T-helper 17 cell (primary cell): ENCODE results near the gene SEMA5B. TPM values are rescaled to one million over a fixed set of nuclear protein-coding genes. Genes with fewer than 3 reads are reported as not detected.

Experiments
- ATAC-seq: fragments of 150-1000 bp; cut with Tn5 transposase; 2 replicates; pipeline ENCODE4 v1.10.0; 2021; ENCODE audit warnings: mild to moderate bottlenecking, moderate library complexity
- DNase-seq, 3 donors: peaks; one replicate each; pipeline versions ENCODE4 v3.0.0 to v3.0.0-alpha.2; 2020 to 2021
- H3K9me3 ChIP-seq: one replicate; pipeline ENCODE4 v1.7.0; 2013; ENCODE audit warnings: low read length, mild to moderate bottlenecking; ENCODE audit not compliant: control insufficient read depth, poor library complexity, severe bottlenecking
- H3K27ac Mint-ChIP-seq: one replicate; pipeline ENCODE4 v1.8.0; 2022; ENCODE audit warnings: mild to moderate bottlenecking, moderate library complexity, mixed read lengths
- H3K27me3 Mint-ChIP-seq: one replicate; pipeline ENCODE4 v1.8.0; 2022; ENCODE audit warnings: mixed read lengths
- H3K36me3 Mint-ChIP-seq: one replicate; pipeline ENCODE4 v1.8.0; 2022; ENCODE audit warnings: low read depth, mixed read lengths
- H3K4me1 Mint-ChIP-seq: one replicate; pipeline ENCODE4 v1.8.0; 2022; ENCODE audit warnings: mild to moderate bottlenecking, mixed read lengths
- H3K4me3 Mint-ChIP-seq: one replicate; pipeline ENCODE4 v1.8.0; 2022; ENCODE audit warnings: mild to moderate bottlenecking, moderate library complexity, mixed read lengths
- total RNA-seq, 4 donors: library from RNA in 2 of 4; stranded (reverse) in 2 of 4; gene quantifications; one replicate each; pipeline ENCODE4 v1.2.3 and lab custom pipeline; 2022 to 2026

The SEMA5B gene
- total RNA-seq, 2 donors from 2014 or later, result not detected

DNA sequence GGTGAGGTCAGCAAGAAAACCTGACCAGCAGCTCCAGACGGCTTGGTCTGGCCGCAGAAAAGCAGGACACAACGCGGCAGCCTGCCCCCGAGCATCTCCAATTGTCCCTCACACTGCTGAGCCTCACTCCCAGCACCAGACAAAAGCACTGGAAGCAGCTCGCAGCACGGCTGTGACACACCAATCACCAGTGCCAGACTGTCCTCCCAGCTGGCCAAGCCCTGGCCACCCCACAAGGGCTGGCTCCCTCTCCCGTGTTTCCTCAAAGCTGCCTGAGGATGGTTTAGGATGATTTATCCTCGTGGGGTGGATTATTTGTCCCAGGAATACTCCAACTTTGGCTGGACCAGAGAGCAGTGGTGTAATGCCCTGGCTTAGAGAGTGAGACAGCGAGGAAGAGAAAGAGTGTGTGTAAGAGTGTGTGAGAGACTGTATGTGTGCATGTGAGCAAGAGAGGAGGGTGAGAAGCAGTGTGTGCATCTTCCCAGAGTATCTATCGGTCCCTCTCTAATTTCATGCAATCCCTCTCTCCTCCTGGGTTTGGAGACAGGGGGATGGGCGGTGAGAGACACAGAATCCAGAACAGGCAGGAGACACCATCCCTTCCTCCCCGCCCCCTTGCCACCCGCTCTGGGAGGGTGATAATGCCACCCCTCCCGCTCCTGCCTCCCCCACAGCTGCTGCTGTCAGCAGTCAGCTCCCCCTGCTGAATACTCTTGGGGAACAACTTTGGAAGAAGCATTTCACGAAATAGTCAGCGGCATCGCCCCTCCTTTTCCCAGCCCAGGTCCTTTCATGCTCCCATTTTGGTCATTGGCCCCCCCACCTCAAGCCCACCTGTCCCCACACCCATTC, 34.2 kb downstream of the SEMA5B start:
- no peak for ATAC-seq

DNA sequence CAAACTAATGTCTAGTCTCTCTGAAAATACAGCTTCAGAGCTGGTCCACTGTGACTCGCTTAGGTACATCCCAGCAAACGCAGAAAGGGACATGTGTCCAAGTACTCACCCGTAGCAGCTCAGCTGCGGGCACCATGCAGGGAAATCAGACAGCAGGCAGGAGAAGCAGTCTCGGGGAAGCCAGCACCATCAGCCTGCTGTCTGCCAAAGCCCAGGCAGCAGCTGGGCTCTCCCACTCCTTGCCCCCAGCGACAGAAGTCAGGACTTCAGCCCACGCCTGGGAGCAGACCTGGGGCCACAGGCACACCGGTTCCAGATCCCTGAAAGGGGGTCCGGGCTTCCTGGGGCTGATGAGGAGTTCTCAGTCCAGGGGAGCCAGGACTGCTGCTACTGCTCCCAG, 34.9 kb downstream of the SEMA5B start:
- Mint-ChIP-seq H3K4me3 (no peak overlapping the region), H3K27ac (no peak overlapping the region), H3K4me1 (peaks cover 2% of the 10 kb centered on the region), H3K27me3 (peaks cover 92% of the 10 kb centered on the region), H3K36me3 (no peaks in the 10 kb centered on the region)
- H3K9me3 ChIP-seq, result no peaks in the 10 kb centered on the region
- ATAC-seq (no peak), DNase-seq (no peak)

More for the DNA sequence above, 34.2 kb downstream of the SEMA5B start:
- Mint-ChIP-seq H3K4me3 (no peak overlapping the region), H3K4me1 (peaks cover 2% of the 10 kb centered on the region), H3K27me3 (peaks cover 93% of the 10 kb centered on the region), H3K27ac (no peak overlapping the region), H3K36me3 (no peaks in the 10 kb centered on the region)
- H3K9me3 ChIP-seq, result no peaks in the 10 kb centered on the region
- no peak for DNase-seq

DNA sequence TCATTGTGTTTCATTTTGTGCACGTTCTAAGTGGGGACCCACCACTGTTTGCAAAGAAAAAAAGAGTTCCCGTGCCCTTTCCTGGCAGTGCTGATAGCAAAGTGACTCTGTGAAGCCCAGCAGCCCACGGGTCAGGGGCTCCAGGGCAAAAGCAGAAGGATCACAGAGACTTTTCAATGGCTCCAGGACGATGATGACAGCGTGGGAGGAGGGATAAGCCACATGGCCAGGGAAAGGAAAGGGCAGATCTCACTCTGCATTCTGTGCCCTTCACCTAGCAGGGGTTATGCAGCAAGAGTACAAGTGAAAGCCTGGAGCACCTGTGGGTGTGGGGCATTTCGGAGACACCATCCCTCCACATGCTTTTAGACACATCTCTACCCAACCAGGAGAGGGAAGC, 35.4 kb downstream of the SEMA5B start:
- H3K4me1 Mint-ChIP-seq, result peaks cover 2% of the 10 kb centered on the region
- ATAC-seq (no peak), DNase-seq (no peak)
- H3K9me3 ChIP-seq, result no peaks in the 10 kb centered on the region
- no peak overlapping the region for H3K4me3 Mint-ChIP-seq
- H3K27me3 Mint-ChIP-seq, result peaks cover 96% of the 10 kb centered on the region
- no peaks in the 10 kb centered on the region for H3K36me3 Mint-ChIP-seq
- H3K27ac Mint-ChIP-seq, result no peak overlapping the region

DNA sequence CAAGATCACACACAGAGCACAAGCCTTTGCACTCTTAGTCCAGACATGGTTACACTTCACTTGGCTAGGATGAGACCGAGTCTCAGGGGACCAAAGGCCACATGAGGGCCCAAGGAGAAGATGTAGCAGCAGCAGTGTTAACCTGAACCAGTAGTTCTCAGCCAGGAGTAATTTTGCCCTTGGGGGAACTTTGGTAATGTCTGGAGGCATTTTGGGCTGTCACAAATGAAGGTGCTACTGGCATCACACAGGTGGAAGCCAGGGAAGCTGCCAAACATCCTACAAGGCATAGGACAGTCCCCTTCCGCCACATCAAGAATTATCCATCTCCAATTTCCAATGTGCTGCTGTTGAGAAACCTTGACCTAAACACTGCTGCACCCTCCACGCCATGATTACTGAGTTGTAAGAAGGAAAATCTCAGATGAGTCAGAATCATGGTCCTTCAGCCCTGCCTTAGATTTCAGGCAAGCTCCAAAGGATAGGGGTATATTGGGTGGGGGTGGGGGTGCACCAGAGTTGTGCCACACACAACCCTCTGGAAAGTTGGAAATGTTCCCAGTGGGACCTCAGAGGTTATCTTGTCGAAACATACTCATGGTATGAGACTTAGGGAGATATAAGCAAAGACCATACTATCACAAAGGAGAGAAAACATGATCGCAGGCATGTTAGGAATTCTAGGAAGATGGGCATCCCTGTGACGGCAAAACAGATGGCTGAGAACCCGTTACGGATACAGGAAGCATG, 36.2 kb downstream of the SEMA5B start:
- no peak overlapping the region for H3K27ac Mint-ChIP-seq
- ATAC-seq (no peak), DNase-seq (no peak)
- H3K4me3 Mint-ChIP-seq, result no peak overlapping the region
- no peaks in the 10 kb centered on the region for H3K36me3 Mint-ChIP-seq
- peaks cover 2% of the 10 kb centered on the region for H3K4me1 Mint-ChIP-seq
- peaks cover 95% of the 10 kb centered on the region for H3K27me3 Mint-ChIP-seq
- H3K9me3 ChIP-seq, result no peaks in the 10 kb centered on the region

DNA sequence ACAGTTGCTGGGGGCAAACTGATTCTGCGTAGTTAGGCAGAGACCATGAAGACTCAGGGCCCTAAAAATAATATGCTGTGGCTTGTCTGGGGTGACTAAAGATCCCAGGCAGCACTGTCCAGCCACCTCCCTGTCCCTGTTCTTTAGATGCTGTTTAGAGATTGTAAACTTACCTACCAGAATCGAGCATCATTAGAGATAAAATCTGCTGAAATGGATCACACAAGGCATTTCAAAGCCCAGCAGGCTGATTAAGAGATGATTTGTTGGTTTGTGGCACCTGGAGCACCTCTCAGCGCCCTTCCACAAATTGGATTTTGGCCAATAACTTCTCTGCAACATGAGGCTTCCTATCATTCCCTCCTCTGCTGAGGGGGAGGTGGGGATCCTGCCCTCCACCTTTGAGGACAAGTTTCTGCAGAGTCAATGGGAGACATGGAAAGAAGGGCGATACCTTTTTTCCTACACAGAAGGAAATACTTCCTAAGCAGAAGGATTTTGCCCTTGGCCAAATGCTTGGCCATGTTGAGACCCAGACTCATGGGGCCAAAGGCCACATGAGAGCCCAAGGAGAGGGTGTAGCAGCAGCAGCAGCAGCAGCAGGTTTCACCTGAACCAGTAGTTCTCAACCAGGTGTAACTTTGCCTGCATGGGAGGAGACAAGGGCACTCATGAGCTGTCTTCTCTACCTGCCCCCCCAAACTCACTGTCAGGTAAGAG, 37.5 kb downstream of the SEMA5B start:
- H3K4me1 Mint-ChIP-seq, result peaks cover 2% of the 10 kb centered on the region
- H3K9me3 ChIP-seq, result no peaks in the 10 kb centered on the region
- H3K27ac Mint-ChIP-seq, result no peak overlapping the region
- DNase-seq (no peak), ATAC-seq (no peak)
- peaks cover 90% of the 10 kb centered on the region for H3K27me3 Mint-ChIP-seq
- H3K4me3 Mint-ChIP-seq, result no peak overlapping the region
- no peaks in the 10 kb centered on the region for H3K36me3 Mint-ChIP-seq

DNA sequence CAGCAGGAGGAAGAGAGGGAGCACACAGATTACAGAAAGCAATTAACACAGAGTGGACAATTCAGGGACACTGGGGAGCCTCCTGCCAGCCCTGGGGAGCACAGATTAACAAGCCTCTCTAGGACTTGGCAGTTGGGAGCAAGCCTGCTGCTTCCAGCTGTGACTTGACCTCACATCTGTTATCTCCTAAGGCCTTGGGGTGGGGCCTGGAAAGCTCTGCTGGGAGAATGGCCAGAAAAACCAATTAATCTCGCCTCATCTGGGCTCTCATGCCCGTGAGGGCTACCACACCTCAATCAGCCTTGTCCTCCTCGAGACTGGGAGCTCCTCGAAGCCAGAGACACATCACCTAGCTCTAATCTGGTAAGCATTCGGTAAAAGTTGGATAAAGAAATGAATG, 39.1 kb downstream of the SEMA5B start:
- Mint-ChIP-seq H3K36me3 (no peaks in the 10 kb centered on the region), H3K27me3 (peaks cover 83% of the 10 kb centered on the region), H3K4me3 (no peak overlapping the region), H3K4me1 (peaks cover 2% of the 10 kb centered on the region), H3K27ac (no peak overlapping the region)
- ATAC-seq, result no peak
- no peak for DNase-seq
- no peaks in the 10 kb centered on the region for H3K9me3 ChIP-seq

DNA sequence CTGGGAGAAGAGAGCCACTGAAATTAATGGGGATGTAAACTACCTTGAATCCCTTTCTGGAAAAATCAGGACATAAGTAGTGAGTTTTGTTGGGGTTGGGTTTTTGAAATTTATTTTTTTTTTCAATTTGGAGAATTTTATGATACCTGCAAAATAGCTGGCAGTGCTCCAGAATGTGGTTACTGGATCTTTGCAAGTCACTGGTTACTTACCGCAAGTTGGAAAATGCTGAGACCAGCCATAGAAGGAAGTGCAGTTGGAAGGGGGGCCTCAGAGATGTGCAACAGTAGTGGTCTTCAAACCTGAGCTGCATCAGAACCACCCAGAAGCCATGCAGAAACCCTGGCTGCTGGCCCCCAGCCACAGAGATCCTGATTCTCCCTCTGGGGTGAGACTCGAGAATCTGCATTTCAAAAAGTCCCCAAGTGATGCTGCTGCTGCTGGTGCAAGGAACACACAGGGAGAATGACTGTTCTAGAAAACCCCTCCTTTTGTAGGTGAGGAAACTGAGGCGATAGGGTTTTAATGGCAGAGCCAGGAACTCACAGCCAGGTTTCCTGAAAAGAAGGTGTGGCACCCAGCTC, 39.7 kb downstream of the SEMA5B start:
- H3K9me3 ChIP-seq, result no peaks in the 10 kb centered on the region
- no peak for ATAC-seq
- Mint-ChIP-seq H3K4me3 (no peak overlapping the region), H3K27ac (no peak overlapping the region), H3K4me1 (peaks cover 2% of the 10 kb centered on the region), H3K36me3 (no peaks in the 10 kb centered on the region), H3K27me3 (peaks cover 83% of the 10 kb centered on the region)
- no peak for DNase-seq

DNA sequence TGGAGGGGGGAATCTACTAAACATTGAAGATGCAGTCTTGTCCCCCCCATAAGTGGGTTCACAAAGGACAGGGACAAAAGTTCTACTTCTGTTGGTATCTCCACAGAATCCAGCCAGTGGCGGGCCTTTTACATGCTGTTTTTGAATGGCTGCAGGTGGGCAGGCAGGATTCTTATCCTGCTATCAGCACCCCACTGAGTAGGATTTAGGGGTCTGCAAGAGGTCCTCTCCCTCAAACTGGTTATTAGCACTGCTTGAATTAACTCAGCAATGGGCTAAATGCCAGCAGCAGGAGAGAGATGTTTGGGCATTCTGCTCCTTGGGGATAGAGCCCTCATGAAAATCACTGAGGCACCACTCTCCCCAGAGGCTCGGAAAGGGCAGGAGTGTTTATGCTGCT, 40.3 kb downstream of the SEMA5B start:
- ATAC-seq (no peak), DNase-seq (no peak)
- no peak overlapping the region for H3K4me3 Mint-ChIP-seq
- peaks cover 82% of the 10 kb centered on the region for H3K27me3 Mint-ChIP-seq
- no peaks in the 10 kb centered on the region for H3K36me3 Mint-ChIP-seq
- H3K9me3 ChIP-seq, result no peaks in the 10 kb centered on the region
- H3K4me1 Mint-ChIP-seq, result peaks cover 2% of the 10 kb centered on the region
- no peak overlapping the region for H3K27ac Mint-ChIP-seq

DNA sequence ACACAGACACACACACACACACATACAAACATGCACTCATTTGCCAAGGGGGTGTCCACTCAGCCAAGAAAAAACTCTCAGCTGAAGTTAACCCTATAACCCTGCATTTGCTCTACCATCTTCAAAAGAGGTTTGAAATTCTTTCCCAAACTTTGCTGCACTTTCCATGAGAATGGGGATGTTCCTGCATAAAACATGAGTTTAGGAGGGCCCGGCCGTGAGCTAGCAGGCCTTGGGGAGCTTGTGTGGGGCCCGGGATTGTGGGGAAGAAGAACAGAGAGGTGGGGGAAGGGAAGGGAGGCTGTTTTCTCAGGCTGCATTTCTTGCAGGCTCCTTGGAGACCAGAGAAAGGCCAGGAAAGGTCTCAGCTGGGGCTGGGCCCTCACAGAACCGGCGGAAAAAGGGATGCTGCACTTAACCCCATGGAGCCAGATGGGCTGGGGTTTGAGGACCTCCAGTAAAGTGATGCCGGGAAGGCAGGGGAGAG, 40.8 kb downstream of the SEMA5B start:
- ATAC-seq (no peak), DNase-seq (no peak)
- no peaks in the 10 kb centered on the region for H3K9me3 ChIP-seq
- H3K27me3 Mint-ChIP-seq, result peaks cover 77% of the 10 kb centered on the region
- peaks cover 2% of the 10 kb centered on the region for H3K4me1 Mint-ChIP-seq
- H3K4me3 Mint-ChIP-seq, result no peak overlapping the region
- no peak overlapping the region for H3K27ac Mint-ChIP-seq
- no peaks in the 10 kb centered on the region for H3K36me3 Mint-ChIP-seq

DNA sequence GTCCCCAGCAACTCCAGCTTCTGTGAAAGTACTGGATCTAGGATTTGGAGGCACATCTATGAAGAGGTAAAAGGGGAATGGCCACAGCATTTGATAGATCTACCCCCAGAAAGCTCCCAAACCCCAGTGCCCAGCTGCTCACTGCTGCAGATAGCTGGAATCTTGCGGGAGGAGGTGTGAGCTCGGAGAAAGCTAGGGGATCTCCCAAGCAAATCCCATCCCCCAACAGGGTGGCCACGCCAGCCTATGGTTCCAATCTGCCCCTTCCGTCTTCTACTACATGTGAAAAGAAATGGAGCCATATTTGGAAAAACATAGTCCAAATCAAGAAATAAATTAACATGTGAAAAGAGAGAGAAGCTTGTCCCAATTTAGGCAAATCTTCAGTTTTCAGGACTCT, 42.0 kb downstream of the SEMA5B start:
- Mint-ChIP-seq H3K27me3 (peaks cover 79% of the 10 kb centered on the region), H3K4me1 (no peaks in the 10 kb centered on the region), H3K36me3 (no peaks in the 10 kb centered on the region), H3K27ac (peak overlapping the region; percentile 11), H3K4me3 (no peak overlapping the region)
- no peak for DNase-seq
- no peak for ATAC-seq
- H3K9me3 ChIP-seq, result no peaks in the 10 kb centered on the region

DNA sequence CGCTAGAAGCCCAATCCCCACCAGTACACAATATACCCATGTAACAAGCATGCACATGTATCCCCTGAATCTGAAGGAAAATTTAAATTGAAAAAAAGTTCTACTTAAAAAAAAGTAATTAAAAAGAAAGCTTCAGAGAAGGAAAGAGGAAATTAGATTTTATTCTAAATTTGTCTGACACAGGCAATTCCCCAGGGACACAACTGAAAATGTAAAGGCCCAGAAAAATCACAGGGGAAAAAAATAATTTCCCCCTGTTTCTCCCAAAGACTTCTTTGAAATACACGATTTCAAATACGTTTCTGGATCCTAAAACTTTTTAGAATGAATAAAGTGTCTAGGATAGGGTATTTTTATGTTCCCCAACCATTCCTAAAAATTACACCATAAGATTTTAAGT, 42.9 kb downstream of the SEMA5B start:
- no peaks in the 10 kb centered on the region for H3K4me1 Mint-ChIP-seq
- no peaks in the 10 kb centered on the region for H3K9me3 ChIP-seq
- ATAC-seq (no peak), DNase-seq (no peak)
- H3K27ac Mint-ChIP-seq, result no peak overlapping the region
- no peak overlapping the region for H3K4me3 Mint-ChIP-seq
- H3K27me3 Mint-ChIP-seq, result peaks cover 70% of the 10 kb centered on the region
- H3K36me3 Mint-ChIP-seq, result no peaks in the 10 kb centered on the region

DNA sequence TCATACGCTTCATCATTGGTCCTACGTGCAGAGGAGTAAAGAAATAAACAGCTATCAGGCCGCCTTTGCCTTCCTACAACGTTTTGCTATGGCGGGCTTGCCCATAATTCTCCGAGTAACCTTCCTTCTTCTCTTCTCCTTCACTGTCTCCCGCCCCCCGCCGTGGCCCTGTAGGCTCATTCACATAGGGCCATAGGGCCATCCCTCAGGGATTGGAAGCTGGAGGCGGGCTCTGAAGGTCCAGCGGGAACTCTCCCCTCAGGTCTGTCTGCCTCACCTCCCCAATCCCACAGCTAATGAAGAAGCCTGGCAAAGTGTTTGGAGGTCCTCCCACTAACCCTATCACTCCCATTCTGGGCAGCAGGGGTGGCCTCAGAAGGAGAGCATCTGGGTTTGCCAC, 43.6 kb downstream of the SEMA5B start:
- Mint-ChIP-seq H3K36me3 (no peaks in the 10 kb centered on the region), H3K4me1 (no peaks in the 10 kb centered on the region), H3K27me3 (peaks cover 64% of the 10 kb centered on the region), H3K27ac (no peak overlapping the region), H3K4me3 (no peak overlapping the region)
- H3K9me3 ChIP-seq, result no peaks in the 10 kb centered on the region
- DNase-seq (no peak), ATAC-seq (no peak)
